H1 (cell line): ENCODE results near the gene APOBR. TPM values are rescaled to one million over a fixed set of nuclear protein-coding genes. Genes with fewer than 3 reads are reported as not detected.

Experiments used
- ASH2L ChIP-seq: fragments of 200-600, 300-600 bp; sonication (generic); IDR thresholded peaks from one replicate; pipeline ENCODE4 v1.7.1; 2017; ENCODE audit warnings: low read length
- CHD7 ChIP-seq: fragments of 300-600 bp; sonication (generic); IDR thresholded peaks from 2 replicates; pipeline ENCODE4 v1.7.1; 2012; ENCODE audit warnings: low read length, moderate library complexity, mild to moderate bottlenecking, inconsistent platforms; ENCODE audit not compliant: insufficient replicate concordance
- FOSL1 ChIP-seq: IDR thresholded peaks from 2 replicates; pipeline ENCODE4 v1.6.1; 2011; ENCODE audit warnings: mild to moderate bottlenecking, low read depth, low read length, moderate library complexity; ENCODE audit not compliant: insufficient read depth
- NRF1 ChIP-seq: IDR thresholded peaks from 2 replicates; pipeline ENCODE4 v1.6.1; 2011; ENCODE audit warnings: mild to moderate bottlenecking, low read depth, low read length, improper control_type of control experiment
- RXRA ChIP-seq: IDR thresholded peaks from 2 replicates; pipeline ENCODE4 v1.6.1; 2011; ENCODE audit warnings: low read depth, mild to moderate bottlenecking, low read length, moderate library complexity; ENCODE audit not compliant: insufficient read depth
- SIN3A ChIP-seq, 2 experiments: IDR thresholded peaks in 1 of 2; conservative IDR thresholded peaks in 1 of 2; 2 replicates each; pipeline ENCODE4 v1.6.1; 2011 to 2012; ENCODE audit warnings: low read length in 2 of 2, improper control_type of control experiment in 1 of 2, low read depth in 1 of 2, mild to moderate bottlenecking in 1 of 2
- TAF7 ChIP-seq: optimal IDR thresholded peaks from 2 replicates; pipeline ENCODE3; 2011; ENCODE audit warnings: low read depth, mild to moderate bottlenecking, inconsistent platforms, low read length, moderate library complexity, borderline replicate concordance
- TBP ChIP-seq: IDR thresholded peaks from 2 replicates; pipeline ENCODE4 v1.6.1; 2011; ENCODE audit warnings: low read depth, low read length, improper control_type of control experiment
- TEAD4 ChIP-seq: IDR thresholded peaks from 2 replicates; pipeline ENCODE4 v1.6.1; 2012; ENCODE audit warnings: low read depth, low read length, inconsistent platforms, mixed read lengths
- polyA plus RNA-seq, 7 experiments: library from polyadenylated mRNA; depleted of rRNA in 3 of 7; stranded (reverse) in 5 of 7; unstranded in 2 of 7; fragments of >200 nt in 5 of 7; fragments of 200-250 nt in 2 of 7; gene quantifications; 1 replicate in 5 of 7; 2 replicates in 1 of 7; 4 replicates in 1 of 7; pipeline versions ENCODE4 v1.2.1 to v1.2.3, GENCODE V29; 2011 to 2013; ENCODE audit warnings: missing spikeins in 2 of 7, mixed read lengths in 2 of 7
- total RNA-seq: library from RNA; stranded (reverse); fragmentation: NEBNext Ultra II Directional; extraction: Animal tissue kit (Norgen Biotek cat#: 25700); gene quantifications from 2 replicates; pipeline ENCODE4 v1.2.1, GENCODE V29; 2021

APOBR gene
- total and polyA plus RNA-seq, 2 of the 8 experiments (the other 6 are each of a cell fraction or from before 2014, with no cell fraction given) = not detected

GRCh38 chr16:28543072-28543471 lies 48.6 kb downstream of the APOBR start (continued):
- TF ChIP-seq CHD7 = no peak
- no peak for TF ChIP-seq SIN3A (conservative IDR thresholded peaks at IDR 0.05 in 1 of 2, IDR thresholded peaks at IDR 0.05 in 1 of 2; ENCODE audit: low read depth in 1 of 2, low read length in 2 of 2)
- no peak for TF ChIP-seq FOSL1
- TF ChIP-seq RXRA = no peak
- no peak for TF ChIP-seq TBP
- no peak for TF ChIP-seq TEAD4
- no peak for TF ChIP-seq ASH2L
- TF ChIP-seq TAF7 = no peak
- no peak for TF ChIP-seq NRF1
